PC-9 (cell line): ENCODE measurements around the gene TTC24. TPM values are rescaled to one million over a fixed set of nuclear protein-coding genes. Genes with fewer than 3 reads are reported as not detected.

Experiments used
- BruUV-seq: library from RNA; stranded (reverse); fragments of 400-500 nt; replicated peaks from 2 replicates; lab custom pipeline; 2021; lab: Mats Ljungman, UMichigan
- CTCF ChIA-PET: fragments of 300-600 bp; sonication (Branson Sonifier 250); formaldehyde crosslinking; loops from one replicate; lab custom pipeline; 2022; ENCODE audit warnings: antibody characterized with exemption; lab: Charles Lee
- POLR2A ChIA-PET: fragments of 300-600 bp; sonication (Branson Sonifier 250); formaldehyde crosslinking; loops from one replicate; lab custom pipeline; 2022; ENCODE audit warnings: antibody characterized with exemption; ENCODE audit not compliant: unreplicated experiment; lab: Charles Lee
- DNase-seq, 2 experiments: peaks; one replicate each; pipeline versions ENCODE4 v3.0.0 to v3.0.0-alpha.2; 2015 to 2022; ENCODE audit warnings: mixed read lengths in 1 of 2
- H2AFZ ChIP-seq: fragments of 200-600 bp; sonication (generic); 2 replicates; pipeline ENCODE4 v1.8.1; 2017; ENCODE audit warnings: antibody characterized with exemption
- H3F3A ChIP-seq: fragments of 200-600 bp; sonication (generic); 2 replicates; pipeline ENCODE4 v1.8.1; 2017; ENCODE audit warnings: antibody characterized with exemption, mild to moderate bottlenecking, low read depth; ENCODE audit not compliant: insufficient read depth
- H3K27ac ChIP-seq: fragments of 200-600 bp; sonication (generic); 2 replicates; pipeline ENCODE4 v1.6.1; 2016; ENCODE audit warnings: mixed run types
- H3K27me3 ChIP-seq: fragments of 200-600 bp; sonication (generic); 2 replicates; pipeline ENCODE4 v1.6.1; 2016; ENCODE audit warnings: low read depth, mixed run types; ENCODE audit not compliant: insufficient read depth
- H3K36me3 ChIP-seq: fragments of 200-600 bp; sonication (generic); 2 replicates; pipeline ENCODE4 v1.6.1; 2016; ENCODE audit warnings: low read depth, mixed run types
- H3K4me1 ChIP-seq: fragments of 200-600 bp; sonication (generic); replicated peaks from 2 replicates; pipeline ENCODE4 v1.6.1; 2016; ENCODE audit warnings: mixed run types; ENCODE audit not compliant: insufficient read depth
- H3K4me2 ChIP-seq: fragments of 200-600 bp; sonication (generic); 2 replicates; pipeline ENCODE4 v1.6.1; 2017; ENCODE audit warnings: mixed run types
- H3K4me3 ChIP-seq: fragments of 200-600 bp; sonication (generic); 2 replicates; pipeline ENCODE4 v1.6.1; 2016; ENCODE audit warnings: mixed run types
- H3K79me2 ChIP-seq: fragments of 200-600 bp; sonication (generic); 2 replicates; pipeline ENCODE4 v1.6.1; 2017; ENCODE audit warnings: low read depth, mixed run types
- H3K9me2 ChIP-seq: fragments of 200-600 bp; sonication (generic); 2 replicates; pipeline ENCODE4 v1.8.1; 2017; ENCODE audit warnings: mild to moderate bottlenecking; ENCODE audit not compliant: insufficient read depth
- H3K9me3 ChIP-seq: fragments of 200-600 bp; sonication (generic); 2 replicates; pipeline ENCODE4 v1.8.1; 2016; ENCODE audit warnings: low read depth; ENCODE audit not compliant: insufficient read depth
- H4K20me1 ChIP-seq: fragments of 200-600 bp; sonication (generic); 2 replicates; pipeline ENCODE4 v1.8.1; 2017; ENCODE audit not compliant: insufficient read depth
- EZH2 ChIP-seq: fragments of 200-600 bp; sonication (generic); IDR thresholded peaks from 2 replicates; pipeline ENCODE4 v1.8.0; 2017; ENCODE audit warnings: antibody characterized with exemption, low read depth
- intact Hi-C: fragments of 100-400 bp; cut with micrococcal nuclease; formaldehyde crosslinking; loops from one replicate; pipeline ENCODE4 v1.10.0; 2022; ENCODE audit not compliant: unreplicated experiment
- total RNA-seq: library from RNA; stranded (reverse); gene quantifications from 2 replicates; pipeline ENCODE4 v1.2.3, GENCODE V29; 2021
- TF ChIP-seq, protein P1 (sequence below): fragments of 200-600 bp; sonication (generic); conservative IDR thresholded peaks from 2 replicates; pipeline ENCODE4 v1.6.1; 2017; ENCODE audit warnings: mixed run types, antibody characterized with exemption, mild to moderate bottlenecking, moderate library complexity

TTC24 gene
- total RNA-seq, 1 experiment from 2014 or later = not detected

DNA sequence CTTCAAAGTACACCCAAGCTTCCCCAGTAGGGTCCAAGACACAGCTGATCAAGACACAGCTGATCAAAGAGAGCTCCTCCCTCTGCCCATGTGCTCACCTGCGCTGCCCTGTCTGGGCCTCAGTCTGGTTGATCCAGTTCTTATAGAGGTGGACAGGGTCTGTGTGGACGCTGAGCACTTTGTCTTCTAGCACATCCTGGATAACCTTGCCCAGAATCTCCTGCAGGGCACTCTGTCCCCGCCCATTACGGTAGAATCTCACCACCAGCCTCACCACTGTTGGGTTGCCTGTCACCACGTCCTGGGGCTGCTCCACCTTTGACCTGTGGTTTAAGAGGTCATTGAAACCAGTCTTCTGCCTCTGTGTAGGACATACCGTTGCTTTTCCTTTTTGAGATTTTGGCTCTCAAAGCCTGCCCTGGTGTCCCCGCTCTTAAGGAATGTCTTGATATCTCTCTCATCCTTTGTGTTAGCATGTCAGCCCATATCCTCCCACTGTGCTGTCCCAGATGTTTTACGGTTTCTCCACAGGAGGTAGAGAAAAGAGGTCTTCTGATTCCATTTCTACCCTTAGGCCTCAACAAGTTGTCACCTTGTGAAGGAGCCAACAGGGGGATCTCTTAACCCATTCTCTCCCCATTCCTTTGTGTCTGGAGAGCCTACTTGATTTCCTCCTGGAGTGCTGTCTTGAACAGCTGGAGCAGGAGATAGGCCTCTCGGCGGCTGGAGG, 40.6 kb upstream of the TTC24 start:
- intact Hi-C loops = no loop called here
- TF ChIP-seq, protein P1, sequence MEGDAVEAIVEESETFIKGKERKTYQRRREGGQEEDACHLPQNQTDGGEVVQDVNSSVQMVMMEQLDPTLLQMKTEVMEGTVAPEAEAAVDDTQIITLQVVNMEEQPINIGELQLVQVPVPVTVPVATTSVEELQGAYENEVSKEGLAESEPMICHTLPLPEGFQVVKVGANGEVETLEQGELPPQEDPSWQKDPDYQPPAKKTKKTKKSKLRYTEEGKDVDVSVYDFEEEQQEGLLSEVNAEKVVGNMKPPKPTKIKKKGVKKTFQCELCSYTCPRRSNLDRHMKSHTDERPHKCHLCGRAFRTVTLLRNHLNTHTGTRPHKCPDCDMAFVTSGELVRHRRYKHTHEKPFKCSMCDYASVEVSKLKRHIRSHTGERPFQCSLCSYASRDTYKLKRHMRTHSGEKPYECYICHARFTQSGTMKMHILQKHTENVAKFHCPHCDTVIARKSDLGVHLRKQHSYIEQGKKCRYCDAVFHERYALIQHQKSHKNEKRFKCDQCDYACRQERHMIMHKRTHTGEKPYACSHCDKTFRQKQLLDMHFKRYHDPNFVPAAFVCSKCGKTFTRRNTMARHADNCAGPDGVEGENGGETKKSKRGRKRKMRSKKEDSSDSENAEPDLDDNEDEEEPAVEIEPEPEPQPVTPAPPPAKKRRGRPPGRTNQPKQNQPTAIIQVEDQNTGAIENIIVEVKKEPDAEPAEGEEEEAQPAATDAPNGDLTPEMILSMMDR = no peak
- TF ChIP-seq EZH2 = no peak
- Histone ChIP-seq H3K9me2 (no peaks in the 10 kb centered on the region), H3K36me3 (peaks cover 23% of the 10 kb centered on the region; the same call in 1 of the 2 replicates), H3K9me3 (no peaks in the 10 kb centered on the region), H3K4me2 (no peak overlapping the region), H3K27me3 (no peaks in the 10 kb centered on the region), H2AFZ (no peak overlapping the region), H3K79me2 (no peaks in the 10 kb centered on the region), H4K20me1 (no peaks in the 10 kb centered on the region), H3F3A (no peaks in the 10 kb centered on the region; the same call in 1 of the 2 replicates), H3K27ac (no peak overlapping the region), H3K4me3 (no peak overlapping the region), H3K4me1 (peaks cover 11% of the 10 kb centered on the region)
- ChIA-PET POLR2A (no interaction called here), CTCF (no interaction called here)
- BruUV-seq = no TSS peak
- DNase-seq = no peak

DNA sequence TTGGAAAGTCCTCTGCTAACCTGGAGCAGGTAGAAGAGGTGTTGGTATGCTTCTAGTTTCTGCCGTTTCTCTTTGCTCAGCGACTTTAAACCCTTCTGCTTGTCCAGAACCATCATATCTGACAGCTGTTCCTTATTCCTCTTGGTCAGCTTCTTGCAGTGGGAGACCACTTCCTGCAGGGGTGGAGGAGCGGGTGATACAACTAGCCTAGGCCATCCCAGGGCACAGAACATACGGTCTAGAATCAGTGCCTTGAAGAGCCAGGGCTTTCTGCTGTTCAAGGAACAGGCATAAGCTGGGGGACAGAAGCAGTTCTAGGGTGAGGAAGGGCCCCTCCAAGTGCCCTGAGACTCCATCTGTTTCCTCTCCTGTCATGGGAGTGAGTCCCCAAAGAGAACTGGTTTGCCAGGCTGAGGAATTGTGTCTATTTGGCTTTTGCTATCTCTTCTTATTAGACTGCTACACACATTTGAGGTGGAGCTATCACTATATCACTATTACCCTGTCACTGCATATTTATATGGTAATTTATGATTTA, 39.6 kb upstream of the TTC24 start:
- no peak overlapping the region for H2AFZ ChIP-seq
- TF ChIP-seq, protein P1 = no peak
- TF ChIP-seq EZH2 = no peak
- no peak for DNase-seq
- H3K27ac ChIP-seq = no peak overlapping the region
- no TSS peak for BruUV-seq
- no peaks in the 10 kb centered on the region; the same call in 1 of the 2 replicates for H4K20me1 ChIP-seq
- intact Hi-C loops = no loop called here
- no peaks in the 10 kb centered on the region for H3K79me2 ChIP-seq
- no peaks in the 10 kb centered on the region for H3K9me3 ChIP-seq
- H3K4me2 ChIP-seq = no peak overlapping the region
- H3F3A ChIP-seq = no peaks in the 10 kb centered on the region; the same call in 1 of the 2 replicates
- POLR2A ChIA-PET = no interaction called here
- H3K4me1 ChIP-seq = peaks cover 11% of the 10 kb centered on the region
- no peaks in the 10 kb centered on the region for H3K9me2 ChIP-seq
- no peaks in the 10 kb centered on the region for H3K27me3 ChIP-seq
- peaks cover 16% of the 10 kb centered on the region; the same call in 1 of the 2 replicates for H3K36me3 ChIP-seq
- H3K4me3 ChIP-seq = no peak overlapping the region
- CTCF ChIA-PET = no interaction called here

DNA sequence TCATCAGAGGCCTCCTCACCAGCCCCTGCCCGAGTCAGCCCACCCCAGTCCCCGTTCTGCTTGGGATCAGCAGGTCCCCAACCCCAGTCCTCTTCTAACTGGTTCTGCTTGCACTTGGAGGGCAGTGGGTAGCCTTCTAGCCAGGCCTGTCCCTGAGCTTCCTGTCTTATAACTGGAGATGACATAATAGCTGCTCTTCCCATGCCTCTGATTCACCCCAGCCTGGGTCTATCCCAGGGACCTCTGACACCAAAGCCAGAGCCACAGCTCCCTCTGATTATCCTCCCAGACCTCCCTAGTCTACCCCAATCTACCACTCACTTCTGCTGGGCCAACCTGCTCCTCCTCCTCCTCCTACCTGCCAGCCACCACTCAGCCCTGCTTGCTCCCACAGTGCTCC, 38.6 kb upstream of the TTC24 start:
- no peak overlapping the region for H3K4me3 ChIP-seq
- no peak overlapping the region for H3K4me2 ChIP-seq
- DNase-seq = no peak
- no peaks in the 10 kb centered on the region for H3K9me2 ChIP-seq
- peaks cover 11% of the 10 kb centered on the region; the same call in 1 of the 2 replicates for H3K36me3 ChIP-seq
- no peak overlapping the region for H2AFZ ChIP-seq
- H3K27ac ChIP-seq = no peak overlapping the region
- CTCF ChIA-PET = no interaction called here
- no peaks in the 10 kb centered on the region for H3K27me3 ChIP-seq
- no peaks in the 10 kb centered on the region; the same call in 1 of the 2 replicates for H4K20me1 ChIP-seq
- intact Hi-C loops = no loop called here
- TF ChIP-seq, protein P1 = no peak
- TF ChIP-seq EZH2 = no peak
- H3F3A ChIP-seq = no peaks in the 10 kb centered on the region; the same call in 1 of the 2 replicates
- BruUV-seq = no TSS peak
- no peaks in the 10 kb centered on the region for H3K9me3 ChIP-seq
- POLR2A ChIA-PET = no interaction called here
- peaks cover 11% of the 10 kb centered on the region for H3K4me1 ChIP-seq
- no peaks in the 10 kb centered on the region for H3K79me2 ChIP-seq
